ENCODE measurements around the gene SORBS1. TPM values are rescaled to one million over a fixed set of nuclear protein-coding genes. Genes with fewer than 3 reads are reported as not detected.

SORBS1 gene
- total RNA-seq, 1 donor from 2014 or later = 416 TPM

- intact Hi-C loops (cut with DNase I) = no loop called here
- TF ChIP-seq CTCF (IDR thresholded peaks at IDR 0.05) = no peak
- peaks cover 3 to 27% of the 10 kb centered on the region in 2 donors for H3K36me3 ChIP-seq
- peaks cover 36 to 92% of the 10 kb centered on the region in 2 donors for H3K4me1 ChIP-seq
- H3K9me3 ChIP-seq = no peaks in the 10 kb centered on the region
- H3K27me3 ChIP-seq = no peaks in the 10 kb centered on the region
- H3K4me3 ChIP-seq = peak overlapping the region in 1 of 2 donors; percentile 32
- DNase-seq (ENCODE audit: low spot score in 2 of 2) = no peak
- H3K27ac ChIP-seq = peak overlapping the region; percentile 85 to 87
These were observed 25.2 kb downstream of the SORBS1 start for GRCh38 chr10:95536017-95536416.

GRCh38 chr10:95535526-95535925 is 25.6 kb downstream of the SORBS1 start:
- Histone ChIP-seq H3K36me3 (peaks cover 3 to 30% of the 10 kb centered on the region in 2 donors), H3K4me3 (no peak overlapping the region), H3K4me1 (peaks cover 36 to 92% of the 10 kb centered on the region in 2 donors), H3K9me3 (no peaks in the 10 kb centered on the region), H3K27me3 (no peaks in the 10 kb centered on the region), H3K27ac (peak overlapping the region; percentile 85 to 87)
- DNase-seq (ENCODE audit: low spot score in 2 of 2) = no peak
- no peak for TF ChIP-seq CTCF (IDR thresholded peaks at IDR 0.05)
- intact Hi-C loops (cut with DNase I) = no loop called here

GRCh38 chr10:95533590-95533989 is 27.6 kb downstream of the SORBS1 start:
- intact Hi-C loops (cut with DNase I) = no loop called here
- TF ChIP-seq CTCF (IDR thresholded peaks at IDR 0.05) = no peak
- Histone ChIP-seq H3K9me3 (no peaks in the 10 kb centered on the region), H3K4me1 (peaks cover 37 to 85% of the 10 kb centered on the region in 2 donors), H3K36me3 (peaks cover 3 to 26% of the 10 kb centered on the region in 2 donors), H3K27me3 (no peaks in the 10 kb centered on the region), H3K4me3 (peak overlapping the region in 1 of 2 donors; percentile 21), H3K27ac (peak overlapping the region; percentile 85 to 87)
- DNase-seq (ENCODE audit: low spot score in 2 of 2) = no peak

- intact Hi-C loops (cut with DNase I) = no loop called here
- H3K9me3 ChIP-seq = no peaks in the 10 kb centered on the region
- TF ChIP-seq CTCF (IDR thresholded peaks at IDR 0.05) = no peak
- DNase-seq (ENCODE audit: low spot score in 2 of 2) = no peak
- H3K4me3 ChIP-seq = peak overlapping the region in 1 of 2 donors; percentile 37
- peaks cover 35 to 84% of the 10 kb centered on the region in 2 donors for H3K4me1 ChIP-seq
- H3K27ac ChIP-seq = peak overlapping the region; percentile 69 to 85
- H3K36me3 ChIP-seq = peaks cover 3 to 19% of the 10 kb centered on the region in 2 donors
- no peaks in the 10 kb centered on the region for H3K27me3 ChIP-seq
These were observed 28.6 kb downstream of the SORBS1 start for GRCh38 chr10:95532536-95532935.

GRCh38 chr10:95531994-95532399 is 29.2 kb downstream of the SORBS1 start:
- no peaks in the 10 kb centered on the region for H3K9me3 ChIP-seq
- H3K36me3 ChIP-seq = peaks cover 3 to 19% of the 10 kb centered on the region in 2 donors
- DNase-seq (ENCODE audit: low spot score in 2 of 2) = no peak
- TF ChIP-seq CTCF (IDR thresholded peaks at IDR 0.05) = no peak
- H3K27ac ChIP-seq = peak overlapping the region; percentile 69 to 85
- H3K4me3 ChIP-seq = peak overlapping the region in 1 of 2 donors; percentile 37
- H3K27me3 ChIP-seq = no peaks in the 10 kb centered on the region
- intact Hi-C loops (cut with DNase I) = no loop called here
- H3K4me1 ChIP-seq = peaks cover 30 to 83% of the 10 kb centered on the region in 2 donors

All from ascending aorta (tissue), 2 donors.